Fibroblast of lung (primary cell): Measurements from ENCODE around the gene KCTD6. TPM values are rescaled to one million over a fixed set of nuclear protein-coding genes. Genes with fewer than 3 reads are reported as not detected.

Experiments
- DNase-seq, 2 donors: peaks; one replicate each; pipeline versions ENCODE4 v3.0.0 to v3.0.0-alpha.2; 2010; ENCODE audit warnings: low read depth in 2 of 2
- H2AFZ ChIP-seq: 2 replicates; pipeline ENCODE4 v1.5.1; 2012; ENCODE audit warnings: low read length, control low read depth, inconsistent platforms
- H3K27ac ChIP-seq: 2 replicates; pipeline ENCODE4 v1.5.1; 2011; ENCODE audit warnings: low read length, control low read depth; ENCODE audit not compliant: insufficient read depth
- H3K27me3 ChIP-seq: 2 replicates; pipeline ENCODE4 v1.5.1; 2011; ENCODE audit warnings: mild to moderate bottlenecking, low read length; ENCODE audit not compliant: control insufficient read depth, insufficient read depth
- H3K36me3 ChIP-seq: 2 replicates; pipeline ENCODE4 v1.5.1; 2011; ENCODE audit warnings: low read length; ENCODE audit not compliant: control insufficient read depth, insufficient read depth
- H3K4me1 ChIP-seq: 2 replicates; pipeline ENCODE4 v1.5.1; 2011; ENCODE audit warnings: low read length; ENCODE audit not compliant: control insufficient read depth, insufficient read depth; ENCODE audit errors: extremely low read depth
- H3K4me2 ChIP-seq: 2 replicates; pipeline ENCODE4 v1.5.1; 2011; ENCODE audit warnings: low read length, control low read depth; ENCODE audit not compliant: insufficient read depth; ENCODE audit errors: extremely low read depth
- H3K4me3 ChIP-seq, 4 experiments: fragments of 200-600 bp in 1 of 4; sonication (generic) in 1 of 4; replicated peaks in 1 of 4; 2 replicates each; pipeline ENCODE4 v1.5.1; 2011 to 2016; ENCODE audit warnings: low read length in 4 of 4, low read depth in 3 of 4, mild to moderate bottlenecking in 3 of 4, control low read depth in 2 of 4, inconsistent platforms in 1 of 4, mixed read lengths in 1 of 4; ENCODE audit not compliant: insufficient read depth in 1 of 4; ENCODE audit errors: control extremely low read depth in 1 of 4
- H3K79me2 ChIP-seq: 2 replicates; pipeline ENCODE4 v1.5.1; 2012; ENCODE audit warnings: mild to moderate bottlenecking, low read length, inconsistent platforms; ENCODE audit not compliant: control insufficient read depth, insufficient read depth
- H3K9ac ChIP-seq: 2 replicates; pipeline ENCODE4 v1.5.1; 2011; ENCODE audit warnings: mild to moderate bottlenecking, low read length, control low read depth; ENCODE audit not compliant: insufficient read depth
- H3K9me3 ChIP-seq: 2 replicates; pipeline ENCODE4 v1.5.1; 2012; ENCODE audit warnings: low read depth, low read length; ENCODE audit not compliant: control insufficient read depth, insufficient read depth
- H4K20me1 ChIP-seq: 2 replicates; pipeline ENCODE4 v1.5.1; 2011; ENCODE audit warnings: low read length; ENCODE audit not compliant: control insufficient read depth, insufficient read depth; ENCODE audit errors: extremely low read depth
- CTCF ChIP-seq, 2 donors: IDR thresholded peaks in 1 of 2; conservative IDR thresholded peaks in 1 of 2; 1 replicate in 1 of 2; 2 replicates in 1 of 2; pipeline ENCODE4 v1.5.1; 2011 to 2012; ENCODE audit warnings: low read length in 2 of 2, control low read depth in 1 of 2, inconsistent platforms in 1 of 2, low read depth in 1 of 2, mild to moderate bottlenecking in 1 of 2
- EZH2 ChIP-seq: IDR thresholded peaks from 2 replicates; pipeline ENCODE4 v1.5.1; 2012; ENCODE audit warnings: low read length, control low read depth, mild to moderate bottlenecking; ENCODE audit errors: missing control alignments
- polyA plus RNA-seq, 2 donors: library from polyadenylated mRNA; depleted of rRNA in 1 of 2; stranded (reverse) in 1 of 2; unstranded in 1 of 2; fragments of >200 nt; gene quantifications; 2 replicates each; pipeline ENCODE4 v1.2.1, GENCODE V29; 2011 to 2012; ENCODE audit warnings: missing spikeins in 1 of 2
- total RNA-seq: library from RNA; depleted of rRNA; stranded (reverse); fragments of >200 nt; gene quantifications from 2 replicates; pipeline ENCODE4 v1.2.1, GENCODE V29; 2014

KCTD6 gene
- total and polyA plus RNA-seq, 2 donors (not counting 1 experiment from before 2014, with no cell fraction given) = 10.2 to 14.8 TPM

- no peaks in the 10 kb centered on the region for H3K79me2 ChIP-seq
- peak overlapping the region; percentile 32 for H3K4me2 ChIP-seq
- no peaks in the 10 kb centered on the region for H3K36me3 ChIP-seq
- no peak overlapping the region for H3K9ac ChIP-seq
- no peak overlapping the region for H3K27ac ChIP-seq
- TF ChIP-seq CTCF (conservative IDR thresholded peaks at IDR 0.05 in 1 of 2, IDR thresholded peaks at IDR 0.05 in 1 of 2; ENCODE audit: low read depth in 1 of 2, low read length in 2 of 2) = no peak
- TF ChIP-seq EZH2 = no peak
- H3K9me3 ChIP-seq = no peaks in the 10 kb centered on the region
- peaks cover 7% of the 10 kb centered on the region for H3K4me1 ChIP-seq
- H2AFZ ChIP-seq = no peak overlapping the region
- DNase-seq = peak in 1 of 2 donors; percentile 33
- H3K27me3 ChIP-seq = no peaks in the 10 kb centered on the region
- no peaks in the 10 kb centered on the region for H4K20me1 ChIP-seq
- peak overlapping the region in 1 of 4 experiments; percentile 67 for H3K4me3 ChIP-seq
Measured at GRCh38 chr3:58535531-58536500, 43.9 kb downstream of the KCTD6 start.

- H3K4me3 ChIP-seq = peak within 1 kb of the TSS; percentile 38 to 67 (median 48)
- TF ChIP-seq EZH2 (no peak), CTCF (conservative IDR thresholded peaks at IDR 0.05 in 1 of 2, IDR thresholded peaks at IDR 0.05 in 1 of 2; ENCODE audit: low read depth in 1 of 2, low read length in 2 of 2) (no peak)
- peak; percentile 71 to 79 for DNase-seq
- no peaks in the 10 kb centered on the region for H3K36me3 ChIP-seq
- no peaks in the 10 kb centered on the region for H4K20me1 ChIP-seq
- H3K4me1 ChIP-seq = peaks cover 7% of the 10 kb centered on the region
- no peak within 1 kb of the TSS for H3K27ac ChIP-seq
- H3K4me2 ChIP-seq = peak within 1 kb of the TSS; percentile 74
- no peaks in the 10 kb centered on the region for H3K9me3 ChIP-seq
- peak within 1 kb of the TSS; percentile 68 for H3K9ac ChIP-seq
- H3K27me3 ChIP-seq = no peaks in the 10 kb centered on the region
- H3K79me2 ChIP-seq = no peaks in the 10 kb centered on the region
- peak within 1 kb of the TSS; percentile 85 for H2AFZ ChIP-seq
Measured at GRCh38 chr3:58536501-58537411, 44.9 kb downstream of the KCTD6 start, which contains the start of gene ACOX2. Gene ACOX2 (minus strand): TSS chr3:58537190. CDS start chr3:58535106, 2,084 bp downstream.
